ENCODE measurements around the gene GSE1.

GSE1 gene

GRCh38 chr16:85644093-85644712 is 31.1 kb downstream of the GSE1 start:
- Histone ChIP-seq H3K4me3 (no peak overlapping the region), H3K27ac (no peak overlapping the region)
- DNase-seq (ENCODE audit: low spot score), result no peak
- TF ChIP-seq, protein P1, sequence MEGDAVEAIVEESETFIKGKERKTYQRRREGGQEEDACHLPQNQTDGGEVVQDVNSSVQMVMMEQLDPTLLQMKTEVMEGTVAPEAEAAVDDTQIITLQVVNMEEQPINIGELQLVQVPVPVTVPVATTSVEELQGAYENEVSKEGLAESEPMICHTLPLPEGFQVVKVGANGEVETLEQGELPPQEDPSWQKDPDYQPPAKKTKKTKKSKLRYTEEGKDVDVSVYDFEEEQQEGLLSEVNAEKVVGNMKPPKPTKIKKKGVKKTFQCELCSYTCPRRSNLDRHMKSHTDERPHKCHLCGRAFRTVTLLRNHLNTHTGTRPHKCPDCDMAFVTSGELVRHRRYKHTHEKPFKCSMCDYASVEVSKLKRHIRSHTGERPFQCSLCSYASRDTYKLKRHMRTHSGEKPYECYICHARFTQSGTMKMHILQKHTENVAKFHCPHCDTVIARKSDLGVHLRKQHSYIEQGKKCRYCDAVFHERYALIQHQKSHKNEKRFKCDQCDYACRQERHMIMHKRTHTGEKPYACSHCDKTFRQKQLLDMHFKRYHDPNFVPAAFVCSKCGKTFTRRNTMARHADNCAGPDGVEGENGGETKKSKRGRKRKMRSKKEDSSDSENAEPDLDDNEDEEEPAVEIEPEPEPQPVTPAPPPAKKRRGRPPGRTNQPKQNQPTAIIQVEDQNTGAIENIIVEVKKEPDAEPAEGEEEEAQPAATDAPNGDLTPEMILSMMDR (IDR thresholded peaks at IDR 0.05), result no peak

- no peak for DNase-seq (ENCODE audit: low spot score)
- Histone ChIP-seq H3K4me3 (no peak overlapping the region), H3K27ac (no peak overlapping the region)
- TF ChIP-seq, protein P1 (IDR thresholded peaks at IDR 0.05), result no peak
These were observed 32.0 kb downstream of the GSE1 start for GRCh38 chr16:85645021-85645589.

DNA sequence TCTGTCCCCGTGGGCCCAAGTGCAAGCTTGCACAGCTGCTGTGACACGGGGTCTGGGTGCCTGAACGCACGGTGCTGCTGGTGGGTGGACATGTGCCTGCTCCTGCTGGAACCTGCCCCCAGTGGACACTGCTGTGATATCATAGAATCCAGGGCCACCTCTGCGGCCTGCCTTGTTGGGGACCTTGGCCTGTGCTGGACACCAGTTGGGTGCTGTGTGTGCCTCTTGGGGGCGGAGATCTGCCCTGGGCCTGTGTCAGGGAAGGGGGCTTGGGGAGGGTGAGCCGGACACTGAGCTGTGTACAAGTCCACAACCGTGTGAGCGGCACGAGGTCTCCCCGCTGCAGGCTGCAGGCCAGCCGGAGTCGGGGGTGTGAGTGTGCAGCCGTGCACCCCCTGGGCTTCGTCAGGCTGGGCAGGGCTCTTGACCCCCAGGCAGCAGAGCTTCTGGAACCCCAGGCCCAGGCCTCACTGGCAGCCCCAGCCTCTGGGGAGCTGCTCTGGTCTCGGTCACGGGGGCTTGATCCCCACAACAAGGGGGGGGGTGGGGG is 33.3 kb downstream of the GSE1 start:
- Histone ChIP-seq H3K27ac (no peak overlapping the region), H3K4me3 (no peak overlapping the region)
- TF ChIP-seq, protein P1 (IDR thresholded peaks at IDR 0.05), result no peak
- no peak for DNase-seq (ENCODE audit: low spot score)

- TF ChIP-seq, protein P1 (IDR thresholded peaks at IDR 0.05), result no peak
- DNase-seq (ENCODE audit: low spot score), result no peak
These were observed 33.9 kb downstream of the GSE1 start for GRCh38 chr16:85646976-85647375.

GRCh38 chr16:85648070-85648714 is 35.1 kb downstream of the GSE1 start:
- no peak for DNase-seq (ENCODE audit: low spot score)
- Histone ChIP-seq H3K4me3 (no peak overlapping the region), H3K27ac (no peak overlapping the region)
- TF ChIP-seq, protein P1 (IDR thresholded peaks at IDR 0.05), result no peak

More at GRCh38 chr16:85646976-85647375, 33.9 kb downstream of the GSE1 start:
- no peak overlapping the region for H3K27ac ChIP-seq
- no peak overlapping the region for H3K4me3 ChIP-seq

- DNase-seq (ENCODE audit: low spot score), result no peak
- no peak overlapping the region for H3K27ac ChIP-seq
- TF ChIP-seq, protein P1 (IDR thresholded peaks at IDR 0.05), result no peak
- no peak overlapping the region for H3K4me3 ChIP-seq
These were observed 35.7 kb downstream of the GSE1 start for GRCh38 chr16:85648805-85649204.

Measured in coronary artery (tissue), 2 donors.